ENCODE results near the gene SPATA31E1. TPM values are rescaled to one million over a fixed set of nuclear protein-coding genes. Genes with fewer than 3 reads are reported as not detected.

The SPATA31E1 gene
- polyA plus RNA-seq, 1 of the 3 experiments (the other 2 are of a cell fraction): not detected

DNA sequence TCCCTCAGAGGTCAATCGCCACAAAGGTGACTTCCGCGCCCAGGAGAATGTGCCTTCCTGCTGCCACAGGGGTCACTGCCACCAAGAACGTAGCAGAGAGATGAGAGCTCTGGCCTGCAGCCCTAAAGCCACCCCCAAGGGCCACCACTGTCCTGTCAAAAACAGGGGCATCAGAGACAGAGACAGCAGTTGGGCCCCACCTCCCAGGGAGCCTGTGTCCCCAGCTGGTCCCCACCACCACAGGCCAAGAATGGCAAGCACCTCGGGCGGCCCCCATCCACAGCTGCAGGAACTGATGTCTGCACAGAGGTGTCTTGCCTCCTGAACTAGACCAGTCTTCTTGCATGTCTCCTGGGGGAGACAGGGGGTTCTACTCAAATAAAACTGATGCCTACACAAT, 5.8 kb downstream of the SPATA31E1 start:
- Histone ChIP-seq H3K9me2 (no peaks in the 10 kb centered on the region), H3K27ac (ENCODE audit: low read depth in 2 of 2, low read length in 1 of 2) (no peak overlapping the region), H3K9ac (no peak overlapping the region), H3F3A (replicated peaks; ENCODE audit: insufficient read depth) (no peaks in the 10 kb centered on the region), H3K4me3 (ENCODE audit: low read depth in 2 of 2, low read length in 1 of 2) (no peak overlapping the region), H3K79me2 (ENCODE audit: insufficient read depth) (no peaks in the 10 kb centered on the region), H3K4me2 (no peak overlapping the region), H2AFZ (ENCODE audit: low read depth) (no peak overlapping the region), H3K4me1 (ENCODE audit: control insufficient read depth in 1 of 2, insufficient read depth in 2 of 2, low read depth in 1 of 2, low read length in 1 of 2) (peaks cover 0 to 2% of the 10 kb centered on the region in 2 experiments; a peak in 1 of 4 replicates), H3K27me3 (ENCODE audit: insufficient read depth) (no peaks in the 10 kb centered on the region), H4K20me1 (ENCODE audit: insufficient read depth) (no peaks in the 10 kb centered on the region), H3K9me3 (no peaks in the 10 kb centered on the region), H3K36me3 (replicated peaks in 1 of 2; ENCODE audit: control insufficient read depth in 1 of 2, insufficient read depth in 2 of 2, low read length in 1 of 2) (no peaks in the 10 kb centered on the region)
- TF ChIP-seq USF2 (IDR thresholded peaks at IDR 0.05; ENCODE audit: borderline replicate concordance, low read depth, low read length) (no peak), FOSL2 (IDR thresholded peaks at IDR 0.05; ENCODE audit: borderline replicate concordance, low read depth) (no peak), TCF12 (IDR thresholded peaks at IDR 0.05) (no peak), EP300 (IDR thresholded peaks at IDR 0.05; ENCODE audit: borderline replicate concordance in 1 of 2, low read depth in 1 of 2, low read length in 1 of 2) (no peak), NFIC (IDR thresholded peaks at IDR 0.05; ENCODE audit: borderline replicate concordance) (no peak), JUND (IDR thresholded peaks at IDR 0.05) (no peak), TAF1 (IDR thresholded peaks at IDR 0.05; ENCODE audit: borderline replicate concordance, low read depth, low read length) (no peak), SIN3A (IDR thresholded peaks at IDR 0.05; ENCODE audit: borderline replicate concordance, low read depth, low read length) (no peak), NRF1 (IDR thresholded peaks at IDR 0.05; ENCODE audit: low read depth, low read length) (no peak), ELF1 (IDR thresholded peaks at IDR 0.05) (no peak), MXI1 (IDR thresholded peaks at IDR 0.05; ENCODE audit: low read depth, low read length) (no peak), SMC3 (IDR thresholded peaks at IDR 0.05; ENCODE audit: low read depth, low read length) (no peak), USF1 (IDR thresholded peaks at IDR 0.05; ENCODE audit: borderline replicate concordance, low read depth) (no peak), YY1 (IDR thresholded peaks at IDR 0.05; ENCODE audit: low read depth) (no peak), TEAD4 (IDR thresholded peaks at IDR 0.05; ENCODE audit: borderline replicate concordance, insufficient read depth) (no peak), RFX5 (IDR thresholded peaks at IDR 0.05; ENCODE audit: low read length) (no peak)
- TF ChIP-seq, protein P1, sequence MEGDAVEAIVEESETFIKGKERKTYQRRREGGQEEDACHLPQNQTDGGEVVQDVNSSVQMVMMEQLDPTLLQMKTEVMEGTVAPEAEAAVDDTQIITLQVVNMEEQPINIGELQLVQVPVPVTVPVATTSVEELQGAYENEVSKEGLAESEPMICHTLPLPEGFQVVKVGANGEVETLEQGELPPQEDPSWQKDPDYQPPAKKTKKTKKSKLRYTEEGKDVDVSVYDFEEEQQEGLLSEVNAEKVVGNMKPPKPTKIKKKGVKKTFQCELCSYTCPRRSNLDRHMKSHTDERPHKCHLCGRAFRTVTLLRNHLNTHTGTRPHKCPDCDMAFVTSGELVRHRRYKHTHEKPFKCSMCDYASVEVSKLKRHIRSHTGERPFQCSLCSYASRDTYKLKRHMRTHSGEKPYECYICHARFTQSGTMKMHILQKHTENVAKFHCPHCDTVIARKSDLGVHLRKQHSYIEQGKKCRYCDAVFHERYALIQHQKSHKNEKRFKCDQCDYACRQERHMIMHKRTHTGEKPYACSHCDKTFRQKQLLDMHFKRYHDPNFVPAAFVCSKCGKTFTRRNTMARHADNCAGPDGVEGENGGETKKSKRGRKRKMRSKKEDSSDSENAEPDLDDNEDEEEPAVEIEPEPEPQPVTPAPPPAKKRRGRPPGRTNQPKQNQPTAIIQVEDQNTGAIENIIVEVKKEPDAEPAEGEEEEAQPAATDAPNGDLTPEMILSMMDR (IDR thresholded peaks at IDR 0.05): no peak
- TF ChIP-seq, protein P2, sequence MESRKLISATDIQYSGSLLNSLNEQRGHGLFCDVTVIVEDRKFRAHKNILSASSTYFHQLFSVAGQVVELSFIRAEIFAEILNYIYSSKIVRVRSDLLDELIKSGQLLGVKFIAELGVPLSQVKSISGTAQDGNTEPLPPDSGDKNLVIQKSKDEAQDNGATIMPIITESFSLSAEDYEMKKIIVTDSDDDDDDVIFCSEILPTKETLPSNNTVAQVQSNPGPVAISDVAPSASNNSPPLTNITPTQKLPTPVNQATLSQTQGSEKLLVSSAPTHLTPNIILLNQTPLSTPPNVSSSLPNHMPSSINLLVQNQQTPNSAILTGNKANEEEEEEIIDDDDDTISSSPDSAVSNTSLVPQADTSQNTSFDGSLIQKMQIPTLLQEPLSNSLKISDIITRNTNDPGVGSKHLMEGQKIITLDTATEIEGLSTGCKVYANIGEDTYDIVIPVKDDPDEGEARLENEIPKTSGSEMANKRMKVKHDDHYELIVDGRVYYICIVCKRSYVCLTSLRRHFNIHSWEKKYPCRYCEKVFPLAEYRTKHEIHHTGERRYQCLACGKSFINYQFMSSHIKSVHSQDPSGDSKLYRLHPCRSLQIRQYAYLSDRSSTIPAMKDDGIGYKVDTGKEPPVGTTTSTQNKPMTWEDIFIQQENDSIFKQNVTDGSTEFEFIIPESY (IDR thresholded peaks at IDR 0.05; ENCODE audit: borderline replicate concordance, low read depth): no peak
- TF ChIP-seq, protein P3, sequence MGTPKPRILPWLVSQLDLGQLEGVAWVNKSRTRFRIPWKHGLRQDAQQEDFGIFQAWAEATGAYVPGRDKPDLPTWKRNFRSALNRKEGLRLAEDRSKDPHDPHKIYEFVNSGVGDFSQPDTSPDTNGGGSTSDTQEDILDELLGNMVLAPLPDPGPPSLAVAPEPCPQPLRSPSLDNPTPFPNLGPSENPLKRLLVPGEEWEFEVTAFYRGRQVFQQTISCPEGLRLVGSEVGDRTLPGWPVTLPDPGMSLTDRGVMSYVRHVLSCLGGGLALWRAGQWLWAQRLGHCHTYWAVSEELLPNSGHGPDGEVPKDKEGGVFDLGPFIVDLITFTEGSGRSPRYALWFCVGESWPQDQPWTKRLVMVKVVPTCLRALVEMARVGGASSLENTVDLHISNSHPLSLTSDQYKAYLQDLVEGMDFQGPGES (IDR thresholded peaks at IDR 0.05; ENCODE audit: low read depth, low read length): no peak
- TF ChIP-seq, protein P4, sequence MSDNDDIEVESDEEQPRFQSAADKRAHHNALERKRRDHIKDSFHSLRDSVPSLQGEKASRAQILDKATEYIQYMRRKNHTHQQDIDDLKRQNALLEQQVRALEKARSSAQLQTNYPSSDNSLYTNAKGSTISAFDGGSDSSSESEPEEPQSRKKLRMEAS (IDR thresholded peaks at IDR 0.05; ENCODE audit: low read depth): no peak
- 70% methylated on average over 3 of the region's 6 CpGs for WGBS (ENCODE audit: low lambda C conversion rate)
- ChIA-PET CTCF (no interaction called here), POLR2A (no interaction called here)
- no peak for DNase-seq
